Neural cell (in vitro differentiated cells): ENCODE data around the gene GSK3A. TPM values are rescaled to one million over a fixed set of nuclear protein-coding genes. Genes with fewer than 3 reads are reported as not detected.

Experiments
- H2AFZ ChIP-seq: fragments of 200-600, 300-800 bp; sonication (generic), shearing (Covaris generic); 2 replicates; pipeline ENCODE4 v1.6.0; 2014; ENCODE audit warnings: low read depth, mild to moderate bottlenecking, antibody characterized with exemption, low read length, moderate library complexity
- H3F3A ChIP-seq: fragments of 200-600 bp; shearing (Covaris generic); 2 replicates; pipeline ENCODE4 v1.6.1; 2016; ENCODE audit warnings: mild to moderate bottlenecking, moderate library complexity, mixed read lengths, antibody characterized with exemption, low read length; ENCODE audit not compliant: insufficient read depth, poor library complexity, severe bottlenecking
- H3K27ac ChIP-seq: fragments of 200-600, 300-800 bp; sonication (generic), shearing (Covaris generic); 2 replicates; pipeline ENCODE4 v1.5.1; 2014; ENCODE audit warnings: mild to moderate bottlenecking, low read length, moderate library complexity
- H3K27me3 ChIP-seq: fragments of 300-800, 200-600 bp; sonication (generic), shearing (Covaris generic); 2 replicates; pipeline ENCODE4 v1.6.0; 2014; ENCODE audit warnings: mild to moderate bottlenecking, low read depth, low read length, moderate library complexity; ENCODE audit not compliant: insufficient read depth
- H3K36me3 ChIP-seq: fragments of 300-800, 200-600 bp; sonication (generic), shearing (Covaris generic); 2 replicates; pipeline ENCODE4 v1.5.1; 2014; ENCODE audit warnings: mild to moderate bottlenecking, antibody characterized with exemption, low read length, moderate library complexity; ENCODE audit not compliant: insufficient read depth
- H3K4me2 ChIP-seq: fragments of 300-800, 200-600 bp; sonication (generic), shearing (Covaris generic); 2 replicates; pipeline ENCODE4 v1.6.0; 2014; ENCODE audit warnings: mild to moderate bottlenecking, low read length
- H3K4me3 ChIP-seq: fragments of 300-800, 200-600 bp; sonication (generic), shearing (Covaris generic); 2 replicates; pipeline ENCODE4 v1.5.1; 2014; ENCODE audit warnings: mild to moderate bottlenecking, low read length, moderate library complexity
- H3K79me2 ChIP-seq: fragments of 200-600 bp; shearing (Covaris generic); replicated peaks from 2 replicates; pipeline ENCODE4 v1.6.0; 2014; ENCODE audit warnings: mild to moderate bottlenecking, low read length, moderate library complexity; ENCODE audit not compliant: insufficient read depth
- H3K9ac ChIP-seq: fragments of 300-800, 200-600 bp; sonication (generic), shearing (Covaris generic); 2 replicates; pipeline ENCODE4 v1.6.1; 2016; ENCODE audit warnings: mild to moderate bottlenecking, low read length, mixed read lengths
- H3K9me2 ChIP-seq: fragments of 200-600 bp; shearing (Covaris generic); 2 replicates; pipeline ENCODE4 v1.6.1; 2016; ENCODE audit warnings: mild to moderate bottlenecking, low read length, mixed read lengths; ENCODE audit not compliant: insufficient read depth
- H3K9me3 ChIP-seq: fragments of 200-600, 300-800 bp; sonication (generic), shearing (Covaris generic); 2 replicates; pipeline ENCODE4 v1.6.1; 2016; ENCODE audit warnings: mild to moderate bottlenecking, mixed run types, low read length, moderate library complexity, mixed read lengths
- H4K20me1 ChIP-seq: fragments of 200-600 bp; shearing (Covaris generic); 2 replicates; pipeline ENCODE4 v1.6.1; 2016; ENCODE audit warnings: mild to moderate bottlenecking, mixed run types; ENCODE audit not compliant: insufficient read depth
- EP300 ChIP-seq: fragments of 450-650 bp; conservative IDR thresholded peaks from 2 replicates; pipeline ENCODE4 v1.6.1; 2014; ENCODE audit warnings: antibody characterized with exemption, mild to moderate bottlenecking, moderate library complexity; ENCODE audit not compliant: poor library complexity, severe bottlenecking
- EZH2 ChIP-seq: fragments of 200-600, 300-800 bp; shearing (Covaris generic), sonication (generic); IDR thresholded peaks from 2 replicates; pipeline ENCODE4 v1.6.1; 2014; ENCODE audit warnings: antibody characterized with exemption, low read length, borderline replicate concordance, mild to moderate bottlenecking; ENCODE audit not compliant: insufficient read depth, poor library complexity, severe bottlenecking
- MXI1 ChIP-seq: fragments of 450-650 bp; conservative IDR thresholded peaks from 2 replicates; pipeline ENCODE4 v1.6.1; 2014; ENCODE audit warnings: antibody characterized with exemption, mild to moderate bottlenecking; ENCODE audit not compliant: poor library complexity, severe bottlenecking
- POLR2AphosphoS5 ChIP-seq: IDR thresholded peaks from 2 replicates; pipeline ENCODE4 v1.6.1; 2012
- RAD21 ChIP-seq: fragments of 450-650 bp; conservative IDR thresholded peaks from 2 replicates; pipeline ENCODE4 v1.6.1; 2014; ENCODE audit warnings: antibody characterized with exemption, mild to moderate bottlenecking, moderate library complexity
- SMC3 ChIP-seq: fragments of 450-650 bp; conservative IDR thresholded peaks from 2 replicates; pipeline ENCODE4 v1.6.1; 2014; ENCODE audit warnings: antibody characterized with exemption, mild to moderate bottlenecking, moderate library complexity; ENCODE audit not compliant: poor library complexity
- TAF1 ChIP-seq: IDR thresholded peaks from 2 replicates; pipeline ENCODE4 v1.6.1; 2012; ENCODE audit warnings: low read depth
- polyA plus RNA-seq: library from polyadenylated mRNA; depleted of rRNA; stranded (reverse); fragments of >200 nt; gene quantifications from 2 replicates; pipeline ENCODE4 v1.2.3, GENCODE V29; 2014
- TF ChIP-seq, protein P1 (sequence below): IDR thresholded peaks from 2 replicates; pipeline ENCODE4 v1.6.1; 2012; ENCODE audit warnings: borderline replicate concordance
- TF ChIP-seq, protein P2 (sequence below): fragments of 450-650 bp; IDR thresholded peaks from 2 replicates; pipeline ENCODE4 v1.5.1; 2014; ENCODE audit warnings: antibody characterized with exemption, mild to moderate bottlenecking, moderate library complexity; ENCODE audit not compliant: poor library complexity, severe bottlenecking

The GSK3A gene
- polyA plus RNA-seq, 1 donor from 2014 or later, result 25.2 TPM

DNA sequence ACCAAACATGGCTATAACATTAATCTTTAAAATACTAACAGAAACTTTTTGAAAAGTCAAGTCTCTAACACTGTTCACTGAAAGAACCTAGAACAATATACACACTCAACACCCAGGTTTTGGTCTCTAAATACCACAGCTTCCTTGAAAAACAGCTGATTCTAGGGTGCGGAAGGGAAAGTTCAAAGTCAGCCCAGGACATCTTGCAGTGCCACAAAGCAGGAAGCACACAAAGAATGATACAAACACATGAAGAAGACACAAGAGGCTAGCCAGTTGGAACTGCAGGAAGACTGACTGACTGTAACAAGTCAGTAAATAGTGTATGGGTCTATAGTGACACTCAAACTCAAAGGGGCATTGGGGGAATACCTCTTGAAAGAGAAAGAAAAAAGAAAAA lies 29.5 kb downstream of the GSK3A start:
- Histone ChIP-seq H3K9ac (no peak overlapping the region), H3K9me3 (no peaks in the 10 kb centered on the region), H3K27ac (no peak overlapping the region), H3K36me3 (no peaks in the 10 kb centered on the region), H3F3A (no peaks in the 10 kb centered on the region), H2AFZ (no peak overlapping the region), H4K20me1 (peaks cover 8% of the 10 kb centered on the region), H3K27me3 (no peaks in the 10 kb centered on the region), H3K79me2 (peaks cover 42% of the 10 kb centered on the region), H3K4me2 (no peak overlapping the region), H3K4me3 (no peak overlapping the region), H3K9me2 (no peaks in the 10 kb centered on the region)
- TF ChIP-seq, protein P1, sequence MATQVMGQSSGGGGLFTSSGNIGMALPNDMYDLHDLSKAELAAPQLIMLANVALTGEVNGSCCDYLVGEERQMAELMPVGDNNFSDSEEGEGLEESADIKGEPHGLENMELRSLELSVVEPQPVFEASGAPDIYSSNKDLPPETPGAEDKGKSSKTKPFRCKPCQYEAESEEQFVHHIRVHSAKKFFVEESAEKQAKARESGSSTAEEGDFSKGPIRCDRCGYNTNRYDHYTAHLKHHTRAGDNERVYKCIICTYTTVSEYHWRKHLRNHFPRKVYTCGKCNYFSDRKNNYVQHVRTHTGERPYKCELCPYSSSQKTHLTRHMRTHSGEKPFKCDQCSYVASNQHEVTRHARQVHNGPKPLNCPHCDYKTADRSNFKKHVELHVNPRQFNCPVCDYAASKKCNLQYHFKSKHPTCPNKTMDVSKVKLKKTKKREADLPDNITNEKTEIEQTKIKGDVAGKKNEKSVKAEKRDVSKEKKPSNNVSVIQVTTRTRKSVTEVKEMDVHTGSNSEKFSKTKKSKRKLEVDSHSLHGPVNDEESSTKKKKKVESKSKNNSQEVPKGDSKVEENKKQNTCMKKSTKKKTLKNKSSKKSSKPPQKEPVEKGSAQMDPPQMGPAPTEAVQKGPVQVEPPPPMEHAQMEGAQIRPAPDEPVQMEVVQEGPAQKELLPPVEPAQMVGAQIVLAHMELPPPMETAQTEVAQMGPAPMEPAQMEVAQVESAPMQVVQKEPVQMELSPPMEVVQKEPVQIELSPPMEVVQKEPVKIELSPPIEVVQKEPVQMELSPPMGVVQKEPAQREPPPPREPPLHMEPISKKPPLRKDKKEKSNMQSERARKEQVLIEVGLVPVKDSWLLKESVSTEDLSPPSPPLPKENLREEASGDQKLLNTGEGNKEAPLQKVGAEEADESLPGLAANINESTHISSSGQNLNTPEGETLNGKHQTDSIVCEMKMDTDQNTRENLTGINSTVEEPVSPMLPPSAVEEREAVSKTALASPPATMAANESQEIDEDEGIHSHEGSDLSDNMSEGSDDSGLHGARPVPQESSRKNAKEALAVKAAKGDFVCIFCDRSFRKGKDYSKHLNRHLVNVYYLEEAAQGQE, result no peak
- no peak for TF ChIP-seq TAF1
- TF ChIP-seq EP300, result no peak
- no peak for TF ChIP-seq MXI1
- TF ChIP-seq, protein P2, sequence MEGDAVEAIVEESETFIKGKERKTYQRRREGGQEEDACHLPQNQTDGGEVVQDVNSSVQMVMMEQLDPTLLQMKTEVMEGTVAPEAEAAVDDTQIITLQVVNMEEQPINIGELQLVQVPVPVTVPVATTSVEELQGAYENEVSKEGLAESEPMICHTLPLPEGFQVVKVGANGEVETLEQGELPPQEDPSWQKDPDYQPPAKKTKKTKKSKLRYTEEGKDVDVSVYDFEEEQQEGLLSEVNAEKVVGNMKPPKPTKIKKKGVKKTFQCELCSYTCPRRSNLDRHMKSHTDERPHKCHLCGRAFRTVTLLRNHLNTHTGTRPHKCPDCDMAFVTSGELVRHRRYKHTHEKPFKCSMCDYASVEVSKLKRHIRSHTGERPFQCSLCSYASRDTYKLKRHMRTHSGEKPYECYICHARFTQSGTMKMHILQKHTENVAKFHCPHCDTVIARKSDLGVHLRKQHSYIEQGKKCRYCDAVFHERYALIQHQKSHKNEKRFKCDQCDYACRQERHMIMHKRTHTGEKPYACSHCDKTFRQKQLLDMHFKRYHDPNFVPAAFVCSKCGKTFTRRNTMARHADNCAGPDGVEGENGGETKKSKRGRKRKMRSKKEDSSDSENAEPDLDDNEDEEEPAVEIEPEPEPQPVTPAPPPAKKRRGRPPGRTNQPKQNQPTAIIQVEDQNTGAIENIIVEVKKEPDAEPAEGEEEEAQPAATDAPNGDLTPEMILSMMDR, result no peak
- TF ChIP-seq EZH2, result no peak

DNA sequence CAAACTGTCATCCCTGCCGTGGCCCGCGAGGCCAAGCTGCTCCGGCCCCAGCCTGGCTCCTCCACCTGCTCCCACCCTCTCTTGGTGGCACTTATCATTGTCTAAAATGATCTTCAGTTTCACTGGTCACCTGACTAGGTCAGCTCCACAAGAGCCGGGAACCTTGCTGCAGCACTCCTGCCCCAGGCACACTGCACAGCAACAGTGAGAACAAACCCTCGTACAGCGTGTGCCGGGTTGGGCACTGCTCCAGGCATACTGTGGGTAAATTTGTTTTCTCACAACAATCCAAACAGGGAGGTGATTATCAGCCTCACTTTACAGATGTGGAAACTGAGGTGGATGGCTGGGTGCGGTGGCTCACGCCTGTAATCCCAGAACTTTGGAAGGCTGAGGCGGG lies 33.8 kb downstream of the GSK3A start:
- Histone ChIP-seq H3K27me3 (no peaks in the 10 kb centered on the region), H2AFZ (no peak overlapping the region), H3K9me2 (no peaks in the 10 kb centered on the region), H3K4me2 (no peak overlapping the region), H3K9me3 (no peaks in the 10 kb centered on the region), H3K4me3 (no peak overlapping the region), H3K79me2 (peaks cover 13% of the 10 kb centered on the region), H3F3A (no peaks in the 10 kb centered on the region), H3K36me3 (no peaks in the 10 kb centered on the region), H4K20me1 (no peaks in the 10 kb centered on the region), H3K9ac (no peak overlapping the region), H3K27ac (no peak overlapping the region)
- TF ChIP-seq TAF1 (no peak), EZH2 (no peak), SMC3 (no peak), MXI1 (no peak), POLR2AphosphoS5 (no peak), EP300 (no peak), RAD21 (no peak)
- TF ChIP-seq, protein P1, result no peak
- TF ChIP-seq, protein P2, result no peak
